Measurements from ENCODE around the gene EFCAB6.

The EFCAB6 gene

DNA sequence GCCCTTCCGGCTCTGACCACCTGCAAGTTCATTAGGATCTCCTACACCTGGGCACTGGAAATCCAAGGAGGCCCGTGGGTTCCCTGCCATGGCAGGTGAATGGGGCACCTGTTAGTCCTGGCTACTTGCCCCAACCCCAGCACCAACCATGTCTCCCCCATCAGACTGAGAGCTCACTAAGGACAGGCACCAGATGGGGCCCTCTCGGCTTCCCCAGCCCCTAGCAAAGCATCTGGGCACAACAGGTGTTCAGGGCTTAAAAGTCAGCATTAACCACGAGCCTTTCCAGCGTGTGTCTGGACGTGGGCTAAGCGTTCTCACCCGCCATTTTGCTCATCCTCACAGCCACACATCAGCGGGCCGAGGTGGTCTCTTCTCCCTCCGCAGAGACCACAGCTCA, 48.0 kb upstream of the EFCAB6 start:
- Histone ChIP-seq H3K4me1 (ENCODE audit: insufficient read depth, low read length, poor library complexity, severe bottlenecking) (no peaks in the 10 kb centered on the region), H3K9me2 (replicated peaks; ENCODE audit: low read depth, low read length) (no peaks in the 10 kb centered on the region), H3K9ac (ENCODE audit: low read depth, low read length, poor library complexity, severe bottlenecking) (no peak overlapping the region), H3K4me3 (ENCODE audit: low read length, poor library complexity, severe bottlenecking) (no peak overlapping the region), H4K20me1 (ENCODE audit: insufficient read depth, low read length, poor library complexity, severe bottlenecking) (no peaks in the 10 kb centered on the region), H3K79me2 (ENCODE audit: insufficient read depth, low read length) (no peaks in the 10 kb centered on the region), H2AFZ (ENCODE audit: low read length) (no peak overlapping the region), H3K4me2 (ENCODE audit: low read depth, low read length, poor library complexity, severe bottlenecking) (no peak overlapping the region), H3F3A (ENCODE audit: low read depth) (no peaks in the 10 kb centered on the region), H3K27me3 (ENCODE audit: insufficient read depth, low read length, poor library complexity, severe bottlenecking) (no peaks in the 10 kb centered on the region), H3K36me3 (ENCODE audit: insufficient read depth, low read length) (no peaks in the 10 kb centered on the region), H3K9me3 (ENCODE audit: insufficient read depth, low read depth, low read length) (peaks cover 6% of the 10 kb centered on the region; the same call in 1 of the 2 replicates)
- TF ChIP-seq EZH2phosphoT487 (IDR thresholded peaks at IDR 0.05; ENCODE audit: borderline replicate concordance) = no peak
- TF ChIP-seq, protein P1, sequence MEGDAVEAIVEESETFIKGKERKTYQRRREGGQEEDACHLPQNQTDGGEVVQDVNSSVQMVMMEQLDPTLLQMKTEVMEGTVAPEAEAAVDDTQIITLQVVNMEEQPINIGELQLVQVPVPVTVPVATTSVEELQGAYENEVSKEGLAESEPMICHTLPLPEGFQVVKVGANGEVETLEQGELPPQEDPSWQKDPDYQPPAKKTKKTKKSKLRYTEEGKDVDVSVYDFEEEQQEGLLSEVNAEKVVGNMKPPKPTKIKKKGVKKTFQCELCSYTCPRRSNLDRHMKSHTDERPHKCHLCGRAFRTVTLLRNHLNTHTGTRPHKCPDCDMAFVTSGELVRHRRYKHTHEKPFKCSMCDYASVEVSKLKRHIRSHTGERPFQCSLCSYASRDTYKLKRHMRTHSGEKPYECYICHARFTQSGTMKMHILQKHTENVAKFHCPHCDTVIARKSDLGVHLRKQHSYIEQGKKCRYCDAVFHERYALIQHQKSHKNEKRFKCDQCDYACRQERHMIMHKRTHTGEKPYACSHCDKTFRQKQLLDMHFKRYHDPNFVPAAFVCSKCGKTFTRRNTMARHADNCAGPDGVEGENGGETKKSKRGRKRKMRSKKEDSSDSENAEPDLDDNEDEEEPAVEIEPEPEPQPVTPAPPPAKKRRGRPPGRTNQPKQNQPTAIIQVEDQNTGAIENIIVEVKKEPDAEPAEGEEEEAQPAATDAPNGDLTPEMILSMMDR (conservative IDR thresholded peaks at IDR 0.05; ENCODE audit: low read length) = no peak

DNA sequence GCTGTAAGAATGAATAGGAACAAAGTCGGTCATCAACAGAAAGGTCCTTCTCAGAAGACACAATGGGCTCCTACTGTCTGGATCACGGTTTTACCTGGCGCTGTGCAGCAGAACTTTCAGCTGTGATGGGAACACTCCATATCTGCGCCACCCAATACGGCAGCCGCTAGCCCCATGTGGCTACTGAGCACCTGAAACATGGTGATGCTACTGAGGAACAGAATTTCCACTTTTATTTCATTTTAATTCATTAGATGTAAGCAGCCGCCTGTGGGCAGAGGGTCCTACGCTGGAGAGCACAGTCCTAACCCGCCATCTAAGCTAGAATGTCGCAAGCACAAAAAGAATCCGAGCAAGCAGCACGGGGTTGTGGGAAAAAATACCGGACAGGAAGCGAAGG, 47.5 kb upstream of the EFCAB6 start:
- Histone ChIP-seq H3K27me3 (ENCODE audit: insufficient read depth, low read length, poor library complexity, severe bottlenecking) (no peaks in the 10 kb centered on the region), H2AFZ (ENCODE audit: low read length) (no peak overlapping the region), H3F3A (ENCODE audit: low read depth) (no peaks in the 10 kb centered on the region), H3K4me2 (ENCODE audit: low read depth, low read length, poor library complexity, severe bottlenecking) (no peak overlapping the region), H3K9me2 (replicated peaks; ENCODE audit: low read depth, low read length) (no peaks in the 10 kb centered on the region), H3K4me1 (ENCODE audit: insufficient read depth, low read length, poor library complexity, severe bottlenecking) (no peaks in the 10 kb centered on the region), H3K9ac (ENCODE audit: low read depth, low read length, poor library complexity, severe bottlenecking) (no peak overlapping the region), H3K79me2 (ENCODE audit: insufficient read depth, low read length) (no peaks in the 10 kb centered on the region), H3K4me3 (ENCODE audit: low read length, poor library complexity, severe bottlenecking) (no peak overlapping the region), H3K9me3 (ENCODE audit: insufficient read depth, low read depth, low read length) (peaks cover 6% of the 10 kb centered on the region; the same call in 1 of the 2 replicates), H3K36me3 (ENCODE audit: insufficient read depth, low read length) (no peaks in the 10 kb centered on the region), H4K20me1 (ENCODE audit: insufficient read depth, low read length, poor library complexity, severe bottlenecking) (no peaks in the 10 kb centered on the region)
- TF ChIP-seq, protein P1 (conservative IDR thresholded peaks at IDR 0.05; ENCODE audit: low read length) = no peak
- TF ChIP-seq EZH2phosphoT487 (IDR thresholded peaks at IDR 0.05; ENCODE audit: borderline replicate concordance) = no peak

- no peaks in the 10 kb centered on the region for H3K27me3 ChIP-seq (ENCODE audit: insufficient read depth, low read length, poor library complexity, severe bottlenecking)
- no peaks in the 10 kb centered on the region for H3K9me2 ChIP-seq (replicated peaks; ENCODE audit: low read depth, low read length)
- H3F3A ChIP-seq (ENCODE audit: low read depth) = no peaks in the 10 kb centered on the region
- no peak overlapping the region for H3K4me3 ChIP-seq (ENCODE audit: low read length, poor library complexity, severe bottlenecking)
- H3K9ac ChIP-seq (ENCODE audit: low read depth, low read length, poor library complexity, severe bottlenecking) = no peak overlapping the region
- no peak overlapping the region for H2AFZ ChIP-seq (ENCODE audit: low read length)
- no peaks in the 10 kb centered on the region for H3K36me3 ChIP-seq (ENCODE audit: insufficient read depth, low read length)
- TF ChIP-seq, protein P1 (conservative IDR thresholded peaks at IDR 0.05; ENCODE audit: low read length) = no peak
- no peak for TF ChIP-seq EZH2phosphoT487 (IDR thresholded peaks at IDR 0.05; ENCODE audit: borderline replicate concordance)
- H3K4me1 ChIP-seq (ENCODE audit: insufficient read depth, low read length, poor library complexity, severe bottlenecking) = no peaks in the 10 kb centered on the region
- H3K9me3 ChIP-seq (ENCODE audit: insufficient read depth, low read depth, low read length) = peaks cover 6% of the 10 kb centered on the region; the same call in 1 of the 2 replicates
- H4K20me1 ChIP-seq (ENCODE audit: insufficient read depth, low read length, poor library complexity, severe bottlenecking) = no peaks in the 10 kb centered on the region
- H3K79me2 ChIP-seq (ENCODE audit: insufficient read depth, low read length) = no peaks in the 10 kb centered on the region
- no peak overlapping the region for H3K4me2 ChIP-seq (ENCODE audit: low read depth, low read length, poor library complexity, severe bottlenecking)
These were observed 47.1 kb upstream of the EFCAB6 start for GRCh38 chr22:43859176-43859575.
